ENCODE results near the gene RPL22. TPM values are rescaled to one million over a fixed set of nuclear protein-coding genes. Genes with fewer than 3 reads are reported as not detected.
A peak's percentile ranks its signal among the peaks of the same experiment; 100 is the strongest.

The RPL22 gene
- total RNA-seq, 4 donors from 2014 or later: 75.5 to 237 (median 192) TPM

DNA sequence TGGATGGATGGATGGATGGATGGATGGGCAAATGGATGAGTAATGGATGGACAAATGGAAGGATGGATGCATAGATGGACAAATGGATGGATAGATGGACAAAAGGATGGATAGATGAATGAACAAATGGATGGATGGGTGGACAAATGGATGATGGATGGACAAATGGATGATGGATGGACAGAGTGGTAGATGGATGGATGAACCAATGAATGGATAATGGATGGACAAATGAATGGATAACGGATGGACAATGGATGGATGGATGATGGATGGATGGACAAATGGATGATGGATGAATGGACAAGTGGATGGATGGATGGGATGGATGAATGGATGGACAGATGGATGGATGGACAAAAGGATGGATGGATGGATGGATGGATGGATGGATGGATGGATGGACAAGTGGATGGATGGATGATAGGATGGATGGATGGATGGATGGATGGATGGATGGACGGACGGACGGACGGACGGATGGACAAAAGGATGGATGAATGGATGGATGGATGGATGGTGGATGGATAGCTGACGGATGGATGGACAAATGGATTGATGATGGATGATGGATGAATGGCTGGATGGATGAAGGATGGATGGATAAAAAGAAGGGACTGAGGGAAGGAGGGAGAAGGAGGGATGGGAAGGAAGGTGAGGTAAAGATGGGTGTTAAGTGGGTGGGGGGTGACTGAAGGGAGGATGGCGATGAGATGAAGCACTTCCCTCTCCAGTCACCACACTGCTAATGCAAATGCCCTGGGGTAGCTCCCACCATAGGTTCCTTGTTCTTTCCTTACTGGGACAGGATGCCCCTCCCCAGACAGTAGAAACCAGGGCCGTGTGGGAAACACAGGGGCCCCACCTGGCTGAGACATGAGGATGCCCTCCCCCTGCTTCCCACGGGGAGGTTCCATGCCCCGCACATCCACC, 49.1 kb downstream of the RPL22 start:
- Histone ChIP-seq H3K27ac (no peak overlapping the region), H3K4me1 (peaks cover 0 to 12% (median 9%) of the 10 kb centered on the region in 3 donors), H3K36me3 (no peaks in the 10 kb centered on the region), H3K9me3 (no peaks in the 10 kb centered on the region), H3K27me3 (peaks cover 0 to 85% (median under 1%) of the 10 kb centered on the region in 4 donors), H3K4me3 (no peak overlapping the region)
- TF ChIP-seq POLR2A (IDR thresholded peaks at IDR 0.05): no peak
- TF ChIP-seq, protein P1, sequence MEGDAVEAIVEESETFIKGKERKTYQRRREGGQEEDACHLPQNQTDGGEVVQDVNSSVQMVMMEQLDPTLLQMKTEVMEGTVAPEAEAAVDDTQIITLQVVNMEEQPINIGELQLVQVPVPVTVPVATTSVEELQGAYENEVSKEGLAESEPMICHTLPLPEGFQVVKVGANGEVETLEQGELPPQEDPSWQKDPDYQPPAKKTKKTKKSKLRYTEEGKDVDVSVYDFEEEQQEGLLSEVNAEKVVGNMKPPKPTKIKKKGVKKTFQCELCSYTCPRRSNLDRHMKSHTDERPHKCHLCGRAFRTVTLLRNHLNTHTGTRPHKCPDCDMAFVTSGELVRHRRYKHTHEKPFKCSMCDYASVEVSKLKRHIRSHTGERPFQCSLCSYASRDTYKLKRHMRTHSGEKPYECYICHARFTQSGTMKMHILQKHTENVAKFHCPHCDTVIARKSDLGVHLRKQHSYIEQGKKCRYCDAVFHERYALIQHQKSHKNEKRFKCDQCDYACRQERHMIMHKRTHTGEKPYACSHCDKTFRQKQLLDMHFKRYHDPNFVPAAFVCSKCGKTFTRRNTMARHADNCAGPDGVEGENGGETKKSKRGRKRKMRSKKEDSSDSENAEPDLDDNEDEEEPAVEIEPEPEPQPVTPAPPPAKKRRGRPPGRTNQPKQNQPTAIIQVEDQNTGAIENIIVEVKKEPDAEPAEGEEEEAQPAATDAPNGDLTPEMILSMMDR (IDR thresholded peaks at IDR 0.05): no peak
- no peak for DNase-seq
- intact Hi-C loops (cut with DNase I): no loop called here
- 71 to 84% methylated on average over 10 to 11 of the region's 11 CpGs for WGBS, 2 donors

DNA sequence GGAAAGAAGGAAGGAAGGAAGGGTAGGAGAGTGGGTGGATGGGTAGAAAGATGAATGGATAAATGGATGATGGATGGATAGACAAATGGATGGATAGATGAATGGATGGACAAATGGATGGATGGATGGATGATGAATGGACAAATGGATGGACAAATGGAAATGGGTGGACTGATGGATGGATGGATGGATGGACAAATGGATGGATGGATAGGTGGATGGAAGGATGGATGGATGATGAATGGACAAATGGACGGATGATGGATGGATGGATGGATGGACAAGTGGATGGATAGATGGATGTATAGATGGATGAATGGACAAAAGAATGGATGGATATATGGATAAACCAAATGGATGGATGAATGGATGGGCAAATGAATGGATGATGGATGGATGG, 49.8 kb downstream of the RPL22 start:
- WGBS, 2 donors: 83 to 93% methylated on average over 1 of the region's 1 CpG
- intact Hi-C loops (cut with DNase I): no loop called here
- DNase-seq: no peak
- Histone ChIP-seq H3K36me3 (no peaks in the 10 kb centered on the region), H3K27me3 (peaks cover 0 to 88% (median under 1%) of the 10 kb centered on the region in 4 donors), H3K27ac (no peak overlapping the region), H3K9me3 (no peaks in the 10 kb centered on the region), H3K4me1 (peaks cover 0 to 12% (median 9%) of the 10 kb centered on the region in 3 donors), H3K4me3 (no peak overlapping the region)
- TF ChIP-seq POLR2A (IDR thresholded peaks at IDR 0.05): no peak
- TF ChIP-seq, protein P1 (IDR thresholded peaks at IDR 0.05): no peak

DNA sequence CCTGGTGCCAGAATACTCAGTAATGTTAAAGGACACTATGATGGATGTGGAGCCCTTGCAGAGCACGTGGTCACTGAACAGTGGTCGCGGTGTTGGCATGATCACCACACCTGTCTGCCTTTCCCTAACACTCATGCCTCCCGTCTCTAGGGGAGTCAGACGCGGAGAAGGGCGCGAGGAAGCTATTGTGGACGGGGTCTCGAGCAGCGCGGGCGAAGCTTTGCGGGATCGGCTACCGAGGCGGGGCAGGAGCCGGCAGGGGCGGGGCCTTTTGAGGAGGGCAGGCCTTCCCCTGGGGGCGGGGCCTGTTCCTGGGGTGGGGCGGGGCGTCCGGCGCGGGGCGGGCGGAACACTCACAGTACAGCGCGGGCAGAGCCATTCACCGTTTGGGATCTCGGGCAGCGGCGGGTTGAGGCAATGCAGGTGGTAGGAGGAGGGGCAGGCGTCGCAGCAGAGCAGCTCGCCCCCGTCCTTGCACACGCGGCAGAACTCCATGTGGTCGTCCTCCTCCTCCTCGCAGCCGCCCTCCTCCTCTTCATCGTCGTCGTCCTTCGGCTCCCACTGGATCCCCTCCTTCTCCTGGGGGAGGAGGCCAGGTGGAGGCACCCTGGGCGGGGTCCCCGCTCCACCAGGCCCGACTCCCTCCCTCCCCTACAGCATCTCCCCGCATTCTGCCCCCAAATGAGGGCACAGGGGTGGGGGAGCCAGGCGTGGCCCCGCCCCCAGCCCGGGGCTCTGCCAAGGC, 50.7 kb downstream of the RPL22 start:
- H3K27ac ChIP-seq: no peak overlapping the region
- peaks cover 0 to 88% (median under 1%) of the 10 kb centered on the region in 4 donors for H3K27me3 ChIP-seq
- H3K36me3 ChIP-seq: no peaks in the 10 kb centered on the region
- intact Hi-C loops (cut with DNase I): no loop called here
- H3K9me3 ChIP-seq: no peaks in the 10 kb centered on the region
- TF ChIP-seq, protein P1 (IDR thresholded peaks at IDR 0.05): no peak
- TF ChIP-seq POLR2A (IDR thresholded peaks at IDR 0.05): no peak
- peaks cover 0 to 12% (median 9%) of the 10 kb centered on the region in 3 donors for H3K4me1 ChIP-seq
- 0 to 3% methylated on average over 4 to 12 of the region's 53 CpGs for WGBS, 2 donors
- H3K4me3 ChIP-seq: peak overlapping the region in 2 of 4 donors; percentile 18 to 43
- no peak for DNase-seq

DNA sequence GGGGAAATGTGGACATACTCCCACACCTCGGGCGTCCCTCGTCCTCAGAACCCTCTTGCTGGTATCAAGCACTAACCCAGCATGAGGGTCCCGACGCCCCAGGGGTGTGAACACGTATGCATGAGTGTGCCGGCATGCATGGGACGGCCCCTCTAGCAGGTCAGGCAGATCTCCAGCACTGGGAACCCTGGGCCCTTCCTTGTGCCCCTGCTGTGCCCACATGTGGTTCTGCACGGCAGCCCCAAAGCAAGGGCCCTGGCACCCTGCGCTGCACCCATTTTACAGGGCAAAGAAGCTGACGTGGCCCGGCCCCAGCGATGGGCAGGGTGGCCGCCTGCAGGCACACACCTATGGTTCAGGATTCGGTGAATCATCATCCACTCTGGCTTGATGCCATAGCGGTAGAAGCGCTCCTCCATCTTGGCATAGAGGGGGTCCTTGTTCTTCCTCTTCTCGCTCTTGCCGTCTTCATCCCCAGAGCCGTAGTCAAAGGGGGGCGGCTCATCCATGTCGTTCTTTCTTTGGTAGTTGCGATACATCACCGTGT, 53.5 kb downstream of the RPL22 start:
- H3K27ac ChIP-seq: no peak overlapping the region
- intact Hi-C loops (cut with DNase I): no loop called here
- no peak overlapping the region for H3K4me3 ChIP-seq
- H3K36me3 ChIP-seq: no peaks in the 10 kb centered on the region
- TF ChIP-seq, protein P1 (IDR thresholded peaks at IDR 0.05): no peak
- H3K4me1 ChIP-seq: peaks cover 0 to 12% (median 9%) of the 10 kb centered on the region in 3 donors
- H3K27me3 ChIP-seq: peaks cover 0 to 73% (median under 1%) of the 10 kb centered on the region in 4 donors
- H3K9me3 ChIP-seq: no peaks in the 10 kb centered on the region
- DNase-seq: no peak
- WGBS, 2 donors: 68 to 83% methylated on average over 11 to 21 of the region's 24 CpGs

Measured in esophagus squamous epithelium (tissue), 5 donors.